ENCODE data around the gene RAB37. TPM values are rescaled to one million over a fixed set of nuclear protein-coding genes. Genes with fewer than 3 reads are reported as not detected.

Gene RAB37
- total RNA-seq, 1 experiment from 2014 or later = 8.9 TPM

DNA sequence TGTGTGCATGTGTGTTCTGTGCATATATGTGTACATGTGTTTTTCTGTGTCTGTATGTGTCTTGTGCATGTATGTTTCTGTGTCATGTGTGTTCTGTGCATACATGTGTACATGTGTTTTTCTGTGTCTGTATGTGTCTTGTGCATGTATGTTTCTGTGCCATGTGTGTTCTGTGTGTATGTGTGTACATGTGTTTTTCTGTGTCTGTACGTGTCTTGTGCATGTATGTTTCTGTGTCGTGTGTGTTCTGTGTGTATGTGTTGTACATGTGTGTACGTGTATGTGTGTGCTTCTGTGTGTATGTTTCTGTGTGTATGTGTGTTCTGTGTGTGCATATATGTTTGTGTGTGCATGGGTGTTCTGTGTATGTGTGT lies 8.4 kb upstream of the RAB37 start:
- ATAC-seq (no peak), DNase-seq (ENCODE audit: low spot score) (no peak)
- CTCF ChIA-PET = no interaction called here
- TF ChIP-seq MXD4 (CRISPR knock-in tag; IDR thresholded peaks at IDR 0.05; ENCODE audit: borderline replicate concordance) (no peak), SMAD4 (CRISPR knock-in tag; IDR thresholded peaks at IDR 0.05) (no peak), FOXJ3 (CRISPR knock-in tag; IDR thresholded peaks at IDR 0.05; ENCODE audit: borderline replicate concordance) (no peak), CBFB (CRISPR knock-in tag; IDR thresholded peaks at IDR 0.05; ENCODE audit: low read depth) (no peak), ZNF232 (CRISPR knock-in tag; IDR thresholded peaks at IDR 0.05) (no peak), ZNF121 (CRISPR knock-in tag; IDR thresholded peaks at IDR 0.05) (no peak), KAT7 (CRISPR knock-in tag; IDR thresholded peaks at IDR 0.05; ENCODE audit: borderline replicate concordance) (no peak)
- TF ChIP-seq, protein P1, sequence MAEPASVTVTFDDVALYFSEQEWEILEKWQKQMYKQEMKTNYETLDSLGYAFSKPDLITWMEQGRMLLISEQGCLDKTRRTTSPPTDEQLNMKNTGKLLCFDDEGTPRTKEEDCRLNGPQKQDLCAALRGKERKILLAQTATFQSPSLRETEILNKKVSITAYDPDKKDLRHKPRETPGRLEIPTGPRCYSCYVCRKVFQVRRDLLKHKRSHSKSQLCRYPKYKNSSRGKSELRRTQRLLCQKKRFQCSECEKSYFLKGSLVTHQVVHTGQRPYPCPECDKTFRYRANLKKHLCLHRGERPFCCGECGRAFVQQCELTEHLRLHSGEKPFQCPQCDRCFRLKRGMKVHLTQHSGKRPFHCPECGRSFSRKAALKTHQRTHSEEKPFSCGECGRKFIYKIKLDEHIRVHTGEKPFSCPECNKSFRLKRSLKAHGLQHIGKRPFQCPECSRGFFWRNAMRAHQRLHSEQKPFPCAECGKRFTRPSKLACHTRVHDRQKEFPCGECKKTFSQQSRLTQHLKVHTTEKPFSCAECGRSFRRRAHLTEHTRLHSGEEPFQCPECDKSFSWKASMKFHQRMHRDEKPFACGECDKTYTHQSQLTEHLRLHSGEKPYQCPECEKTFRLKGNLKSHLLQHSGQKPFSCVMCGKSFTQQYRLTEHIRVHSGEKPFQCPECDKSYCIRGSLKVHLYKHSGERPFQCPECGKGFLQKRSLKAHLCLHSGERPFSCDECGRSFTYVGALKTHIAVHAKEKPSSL (CRISPR knock-in tag; conservative IDR thresholded peaks at IDR 0.05) = no peak
- TF ChIP-seq, protein P2, sequence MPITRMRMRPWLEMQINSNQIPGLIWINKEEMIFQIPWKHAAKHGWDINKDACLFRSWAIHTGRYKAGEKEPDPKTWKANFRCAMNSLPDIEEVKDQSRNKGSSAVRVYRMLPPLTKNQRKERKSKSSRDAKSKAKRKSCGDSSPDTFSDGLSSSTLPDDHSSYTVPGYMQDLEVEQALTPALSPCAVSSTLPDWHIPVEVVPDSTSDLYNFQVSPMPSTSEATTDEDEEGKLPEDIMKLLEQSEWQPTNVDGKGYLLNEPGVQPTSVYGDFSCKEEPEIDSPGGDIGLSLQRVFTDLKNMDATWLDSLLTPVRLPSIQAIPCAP (CRISPR knock-in tag; IDR thresholded peaks at IDR 0.05) = no peak
- TF ChIP-seq, protein P3, sequence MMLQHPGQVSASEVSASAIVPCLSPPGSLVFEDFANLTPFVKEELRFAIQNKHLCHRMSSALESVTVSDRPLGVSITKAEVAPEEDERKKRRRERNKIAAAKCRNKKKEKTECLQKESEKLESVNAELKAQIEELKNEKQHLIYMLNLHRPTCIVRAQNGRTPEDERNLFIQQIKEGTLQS (CRISPR knock-in tag; conservative IDR thresholded peaks at IDR 0.05) = no peak
- H3K9me3 Mint-ChIP-seq = no peaks in the 10 kb centered on the region
- POLR2A ChIA-PET = no interaction called here
- no peaks in the 10 kb centered on the region for H3K36me3 Mint-ChIP-seq
- no peak overlapping the region for H3K27ac Mint-ChIP-seq
- H3K4me1 Mint-ChIP-seq = no peaks in the 10 kb centered on the region
- H3K27me3 Mint-ChIP-seq (ENCODE audit: low read depth) = no peaks in the 10 kb centered on the region
- H3K4me3 Mint-ChIP-seq = no peak overlapping the region

DNA sequence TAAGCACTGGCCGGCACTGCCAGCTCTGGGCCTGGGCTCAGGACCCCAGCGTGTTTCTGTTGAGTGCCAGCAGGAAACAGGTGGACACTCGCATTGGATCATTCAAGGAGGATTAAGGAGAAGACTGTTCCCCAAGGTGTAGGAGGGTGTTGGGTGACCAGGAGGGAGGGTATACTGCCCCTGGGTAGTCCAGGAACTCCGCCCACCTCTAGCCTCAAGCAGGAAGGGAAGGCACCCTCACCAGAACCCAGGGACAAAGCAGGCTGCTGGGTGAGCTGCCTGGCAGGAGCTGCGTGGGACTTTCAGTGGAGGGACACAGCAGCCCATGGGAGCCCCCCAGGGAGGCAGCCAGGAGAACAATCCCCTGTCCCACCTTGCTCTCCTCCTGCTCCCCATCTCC lies 7.7 kb upstream of the RAB37 start:
- Mint-ChIP-seq H3K4me1 (no peaks in the 10 kb centered on the region), H3K27ac (no peak overlapping the region), H3K27me3 (ENCODE audit: low read depth) (no peaks in the 10 kb centered on the region; the same call in 1 of the 2 replicates), H3K36me3 (no peaks in the 10 kb centered on the region), H3K4me3 (no peak overlapping the region), H3K9me3 (no peaks in the 10 kb centered on the region)
- DNase-seq (ENCODE audit: low spot score) (no peak), ATAC-seq (no peak)
- POLR2A ChIA-PET = no interaction called here
- CTCF ChIA-PET = interaction anchor here (0.8 to 1.2 kb wide), 2 partner anchors 8 to 72 kb away, joined by 3 to 6 read pairs; no protein-coding TSS in a partner anchor
- TF ChIP-seq MXD4 (CRISPR knock-in tag; IDR thresholded peaks at IDR 0.05; ENCODE audit: borderline replicate concordance) (no peak), IRF2 (CRISPR knock-in tag; IDR thresholded peaks at IDR 0.05; ENCODE audit: borderline replicate concordance, low read depth) (no peak), RELA (CRISPR knock-in tag; IDR thresholded peaks at IDR 0.05; ENCODE audit: borderline replicate concordance) (no peak), CREB1 (CRISPR knock-in tag; IDR thresholded peaks at IDR 0.05) (no peak), SMAD4 (CRISPR knock-in tag; IDR thresholded peaks at IDR 0.05) (no peak), TEAD1 (CRISPR knock-in tag; IDR thresholded peaks at IDR 0.05) (no peak), SMAD3 (CRISPR knock-in tag; IDR thresholded peaks at IDR 0.05; ENCODE audit: borderline replicate concordance) (no peak), NR3C1 (CRISPR knock-in tag; conservative IDR thresholded peaks at IDR 0.05; ENCODE audit: low read depth) (no peak)
- TF ChIP-seq, protein P4, sequence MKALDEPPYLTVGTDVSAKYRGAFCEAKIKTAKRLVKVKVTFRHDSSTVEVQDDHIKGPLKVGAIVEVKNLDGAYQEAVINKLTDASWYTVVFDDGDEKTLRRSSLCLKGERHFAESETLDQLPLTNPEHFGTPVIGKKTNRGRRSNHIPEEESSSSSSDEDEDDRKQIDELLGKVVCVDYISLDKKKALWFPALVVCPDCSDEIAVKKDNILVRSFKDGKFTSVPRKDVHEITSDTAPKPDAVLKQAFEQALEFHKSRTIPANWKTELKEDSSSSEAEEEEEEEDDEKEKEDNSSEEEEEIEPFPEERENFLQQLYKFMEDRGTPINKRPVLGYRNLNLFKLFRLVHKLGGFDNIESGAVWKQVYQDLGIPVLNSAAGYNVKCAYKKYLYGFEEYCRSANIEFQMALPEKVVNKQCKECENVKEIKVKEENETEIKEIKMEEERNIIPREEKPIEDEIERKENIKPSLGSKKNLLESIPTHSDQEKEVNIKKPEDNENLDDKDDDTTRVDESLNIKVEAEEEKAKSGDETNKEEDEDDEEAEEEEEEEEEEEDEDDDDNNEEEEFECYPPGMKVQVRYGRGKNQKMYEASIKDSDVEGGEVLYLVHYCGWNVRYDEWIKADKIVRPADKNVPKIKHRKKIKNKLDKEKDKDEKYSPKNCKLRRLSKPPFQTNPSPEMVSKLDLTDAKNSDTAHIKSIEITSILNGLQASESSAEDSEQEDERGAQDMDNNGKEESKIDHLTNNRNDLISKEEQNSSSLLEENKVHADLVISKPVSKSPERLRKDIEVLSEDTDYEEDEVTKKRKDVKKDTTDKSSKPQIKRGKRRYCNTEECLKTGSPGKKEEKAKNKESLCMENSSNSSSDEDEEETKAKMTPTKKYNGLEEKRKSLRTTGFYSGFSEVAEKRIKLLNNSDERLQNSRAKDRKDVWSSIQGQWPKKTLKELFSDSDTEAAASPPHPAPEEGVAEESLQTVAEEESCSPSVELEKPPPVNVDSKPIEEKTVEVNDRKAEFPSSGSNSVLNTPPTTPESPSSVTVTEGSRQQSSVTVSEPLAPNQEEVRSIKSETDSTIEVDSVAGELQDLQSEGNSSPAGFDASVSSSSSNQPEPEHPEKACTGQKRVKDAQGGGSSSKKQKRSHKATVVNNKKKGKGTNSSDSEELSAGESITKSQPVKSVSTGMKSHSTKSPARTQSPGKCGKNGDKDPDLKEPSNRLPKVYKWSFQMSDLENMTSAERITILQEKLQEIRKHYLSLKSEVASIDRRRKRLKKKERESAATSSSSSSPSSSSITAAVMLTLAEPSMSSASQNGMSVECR (CRISPR knock-in tag; IDR thresholded peaks at IDR 0.05; ENCODE audit: borderline replicate concordance) = no peak
- TF ChIP-seq, protein P5, sequence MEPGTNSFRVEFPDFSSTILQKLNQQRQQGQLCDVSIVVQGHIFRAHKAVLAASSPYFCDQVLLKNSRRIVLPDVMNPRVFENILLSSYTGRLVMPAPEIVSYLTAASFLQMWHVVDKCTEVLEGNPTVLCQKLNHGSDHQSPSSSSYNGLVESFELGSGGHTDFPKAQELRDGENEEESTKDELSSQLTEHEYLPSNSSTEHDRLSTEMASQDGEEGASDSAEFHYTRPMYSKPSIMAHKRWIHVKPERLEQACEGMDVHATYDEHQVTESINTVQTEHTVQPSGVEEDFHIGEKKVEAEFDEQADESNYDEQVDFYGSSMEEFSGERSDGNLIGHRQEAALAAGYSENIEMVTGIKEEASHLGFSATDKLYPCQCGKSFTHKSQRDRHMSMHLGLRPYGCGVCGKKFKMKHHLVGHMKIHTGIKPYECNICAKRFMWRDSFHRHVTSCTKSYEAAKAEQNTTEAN (CRISPR knock-in tag; IDR thresholded peaks at IDR 0.05) = no peak
- TF ChIP-seq, protein P3 (CRISPR knock-in tag; conservative IDR thresholded peaks at IDR 0.05) = no peak
- TF ChIP-seq, protein P6, sequence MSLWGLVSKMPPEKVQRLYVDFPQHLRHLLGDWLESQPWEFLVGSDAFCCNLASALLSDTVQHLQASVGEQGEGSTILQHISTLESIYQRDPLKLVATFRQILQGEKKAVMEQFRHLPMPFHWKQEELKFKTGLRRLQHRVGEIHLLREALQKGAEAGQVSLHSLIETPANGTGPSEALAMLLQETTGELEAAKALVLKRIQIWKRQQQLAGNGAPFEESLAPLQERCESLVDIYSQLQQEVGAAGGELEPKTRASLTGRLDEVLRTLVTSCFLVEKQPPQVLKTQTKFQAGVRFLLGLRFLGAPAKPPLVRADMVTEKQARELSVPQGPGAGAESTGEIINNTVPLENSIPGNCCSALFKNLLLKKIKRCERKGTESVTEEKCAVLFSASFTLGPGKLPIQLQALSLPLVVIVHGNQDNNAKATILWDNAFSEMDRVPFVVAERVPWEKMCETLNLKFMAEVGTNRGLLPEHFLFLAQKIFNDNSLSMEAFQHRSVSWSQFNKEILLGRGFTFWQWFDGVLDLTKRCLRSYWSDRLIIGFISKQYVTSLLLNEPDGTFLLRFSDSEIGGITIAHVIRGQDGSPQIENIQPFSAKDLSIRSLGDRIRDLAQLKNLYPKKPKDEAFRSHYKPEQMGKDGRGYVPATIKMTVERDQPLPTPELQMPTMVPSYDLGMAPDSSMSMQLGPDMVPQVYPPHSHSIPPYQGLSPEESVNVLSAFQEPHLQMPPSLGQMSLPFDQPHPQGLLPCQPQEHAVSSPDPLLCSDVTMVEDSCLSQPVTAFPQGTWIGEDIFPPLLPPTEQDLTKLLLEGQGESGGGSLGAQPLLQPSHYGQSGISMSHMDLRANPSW (CRISPR knock-in tag; conservative IDR thresholded peaks at IDR 0.05; ENCODE audit: low read depth) = no peak
- TF ChIP-seq, protein P7, sequence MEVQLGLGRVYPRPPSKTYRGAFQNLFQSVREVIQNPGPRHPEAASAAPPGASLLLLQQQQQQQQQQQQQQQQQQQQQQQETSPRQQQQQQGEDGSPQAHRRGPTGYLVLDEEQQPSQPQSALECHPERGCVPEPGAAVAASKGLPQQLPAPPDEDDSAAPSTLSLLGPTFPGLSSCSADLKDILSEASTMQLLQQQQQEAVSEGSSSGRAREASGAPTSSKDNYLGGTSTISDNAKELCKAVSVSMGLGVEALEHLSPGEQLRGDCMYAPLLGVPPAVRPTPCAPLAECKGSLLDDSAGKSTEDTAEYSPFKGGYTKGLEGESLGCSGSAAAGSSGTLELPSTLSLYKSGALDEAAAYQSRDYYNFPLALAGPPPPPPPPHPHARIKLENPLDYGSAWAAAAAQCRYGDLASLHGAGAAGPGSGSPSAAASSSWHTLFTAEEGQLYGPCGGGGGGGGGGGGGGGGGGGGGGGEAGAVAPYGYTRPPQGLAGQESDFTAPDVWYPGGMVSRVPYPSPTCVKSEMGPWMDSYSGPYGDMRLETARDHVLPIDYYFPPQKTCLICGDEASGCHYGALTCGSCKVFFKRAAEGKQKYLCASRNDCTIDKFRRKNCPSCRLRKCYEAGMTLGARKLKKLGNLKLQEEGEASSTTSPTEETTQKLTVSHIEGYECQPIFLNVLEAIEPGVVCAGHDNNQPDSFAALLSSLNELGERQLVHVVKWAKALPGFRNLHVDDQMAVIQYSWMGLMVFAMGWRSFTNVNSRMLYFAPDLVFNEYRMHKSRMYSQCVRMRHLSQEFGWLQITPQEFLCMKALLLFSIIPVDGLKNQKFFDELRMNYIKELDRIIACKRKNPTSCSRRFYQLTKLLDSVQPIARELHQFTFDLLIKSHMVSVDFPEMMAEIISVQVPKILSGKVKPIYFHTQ (CRISPR knock-in tag; IDR thresholded peaks at IDR 0.05) = no peak

Data from WTC11 (cell line).